ENCODE measurements around the gene ATF4. TPM values are rescaled to one million over a fixed set of nuclear protein-coding genes. Genes with fewer than 3 reads are reported as not detected.

The ATF4 gene
- total RNA-seq, 1 donor from 2014 or later: 508 TPM

DNA sequence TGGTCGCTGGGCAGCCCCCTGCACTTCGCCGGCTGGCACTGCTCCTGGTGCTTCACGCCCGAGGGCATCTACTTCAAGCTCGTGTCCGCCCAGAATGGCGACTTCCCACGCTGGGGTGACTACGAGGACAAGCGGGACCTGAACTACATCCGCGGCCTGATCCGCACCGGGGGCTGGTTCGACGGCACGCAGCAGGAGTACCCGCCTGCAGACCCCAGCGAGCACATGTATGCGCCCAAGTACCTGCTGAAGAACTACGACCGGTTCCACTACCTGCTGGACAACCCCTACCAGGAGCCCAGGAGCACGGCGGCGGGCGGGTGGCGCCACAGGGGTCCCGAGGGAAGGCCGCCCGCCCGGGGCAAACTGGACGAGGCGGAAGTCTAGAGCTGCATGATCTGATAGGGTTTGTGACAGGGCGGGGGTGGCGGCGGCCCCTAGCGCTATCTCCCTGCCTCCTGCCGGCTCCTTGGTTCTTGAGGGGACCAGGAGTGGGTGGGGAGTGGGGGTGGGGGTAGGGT lies 31.7 kb upstream of the ATF4 start:
- peaks cover 4% of the 10 kb centered on the region for H3K36me3 Mint-ChIP-seq (ENCODE audit: low read depth, unreplicated experiment)
- Histone ChIP-seq H2AFZ (ENCODE audit: low read depth, low read length) (no peak overlapping the region), H3K79me2 (ENCODE audit: insufficient read depth, low read length) (no peaks in the 10 kb centered on the region), H3K4me2 (ENCODE audit: low read length) (no peak overlapping the region), H3K27me3 (ENCODE audit: insufficient read depth, low read length) (no peaks in the 10 kb centered on the region), H3K9me3 (ENCODE audit: insufficient read depth, low read depth, low read length) (no peaks in the 10 kb centered on the region), H3K36me3 (ENCODE audit: insufficient read depth, low read length) (no peaks in the 10 kb centered on the region), H3K4me3 (ENCODE audit: insufficient read depth, low read depth, low read length) (no peak overlapping the region), H3K4me1 (ENCODE audit: insufficient read depth, low read length) (peaks cover 6% of the 10 kb centered on the region), H3K9ac (ENCODE audit: low read length) (no peak overlapping the region), H4K20me1 (ENCODE audit: insufficient read depth, low read length) (no peaks in the 10 kb centered on the region), H3K27ac (ENCODE audit: low read depth, low read length) (no peak overlapping the region)
- no peak overlapping the region for H3K4me3 Mint-ChIP-seq (ENCODE audit: unreplicated experiment)
- H3K4me1 Mint-ChIP-seq (ENCODE audit: low read depth, unreplicated experiment): peaks cover 2% of the 10 kb centered on the region
- no peaks in the 10 kb centered on the region for H3K9me3 Mint-ChIP-seq (ENCODE audit: unreplicated experiment)
- H3K27me3 Mint-ChIP-seq (ENCODE audit: low read depth, unreplicated experiment): peaks cover 1% of the 10 kb centered on the region
- no peak for FAIRE-seq
- no peak overlapping the region for H3K27ac Mint-ChIP-seq (ENCODE audit: unreplicated experiment)
- no peak for TF ChIP-seq EZH2 (IDR thresholded peaks at IDR 0.05; ENCODE audit: insufficient read depth, low read length)
- TF ChIP-seq, protein P1, sequence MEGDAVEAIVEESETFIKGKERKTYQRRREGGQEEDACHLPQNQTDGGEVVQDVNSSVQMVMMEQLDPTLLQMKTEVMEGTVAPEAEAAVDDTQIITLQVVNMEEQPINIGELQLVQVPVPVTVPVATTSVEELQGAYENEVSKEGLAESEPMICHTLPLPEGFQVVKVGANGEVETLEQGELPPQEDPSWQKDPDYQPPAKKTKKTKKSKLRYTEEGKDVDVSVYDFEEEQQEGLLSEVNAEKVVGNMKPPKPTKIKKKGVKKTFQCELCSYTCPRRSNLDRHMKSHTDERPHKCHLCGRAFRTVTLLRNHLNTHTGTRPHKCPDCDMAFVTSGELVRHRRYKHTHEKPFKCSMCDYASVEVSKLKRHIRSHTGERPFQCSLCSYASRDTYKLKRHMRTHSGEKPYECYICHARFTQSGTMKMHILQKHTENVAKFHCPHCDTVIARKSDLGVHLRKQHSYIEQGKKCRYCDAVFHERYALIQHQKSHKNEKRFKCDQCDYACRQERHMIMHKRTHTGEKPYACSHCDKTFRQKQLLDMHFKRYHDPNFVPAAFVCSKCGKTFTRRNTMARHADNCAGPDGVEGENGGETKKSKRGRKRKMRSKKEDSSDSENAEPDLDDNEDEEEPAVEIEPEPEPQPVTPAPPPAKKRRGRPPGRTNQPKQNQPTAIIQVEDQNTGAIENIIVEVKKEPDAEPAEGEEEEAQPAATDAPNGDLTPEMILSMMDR (IDR thresholded peaks at IDR 0.05; ENCODE audit: insufficient read depth, low read depth, low read length): no peak
- DNase-seq (ENCODE audit: low read depth): no peak

DNA sequence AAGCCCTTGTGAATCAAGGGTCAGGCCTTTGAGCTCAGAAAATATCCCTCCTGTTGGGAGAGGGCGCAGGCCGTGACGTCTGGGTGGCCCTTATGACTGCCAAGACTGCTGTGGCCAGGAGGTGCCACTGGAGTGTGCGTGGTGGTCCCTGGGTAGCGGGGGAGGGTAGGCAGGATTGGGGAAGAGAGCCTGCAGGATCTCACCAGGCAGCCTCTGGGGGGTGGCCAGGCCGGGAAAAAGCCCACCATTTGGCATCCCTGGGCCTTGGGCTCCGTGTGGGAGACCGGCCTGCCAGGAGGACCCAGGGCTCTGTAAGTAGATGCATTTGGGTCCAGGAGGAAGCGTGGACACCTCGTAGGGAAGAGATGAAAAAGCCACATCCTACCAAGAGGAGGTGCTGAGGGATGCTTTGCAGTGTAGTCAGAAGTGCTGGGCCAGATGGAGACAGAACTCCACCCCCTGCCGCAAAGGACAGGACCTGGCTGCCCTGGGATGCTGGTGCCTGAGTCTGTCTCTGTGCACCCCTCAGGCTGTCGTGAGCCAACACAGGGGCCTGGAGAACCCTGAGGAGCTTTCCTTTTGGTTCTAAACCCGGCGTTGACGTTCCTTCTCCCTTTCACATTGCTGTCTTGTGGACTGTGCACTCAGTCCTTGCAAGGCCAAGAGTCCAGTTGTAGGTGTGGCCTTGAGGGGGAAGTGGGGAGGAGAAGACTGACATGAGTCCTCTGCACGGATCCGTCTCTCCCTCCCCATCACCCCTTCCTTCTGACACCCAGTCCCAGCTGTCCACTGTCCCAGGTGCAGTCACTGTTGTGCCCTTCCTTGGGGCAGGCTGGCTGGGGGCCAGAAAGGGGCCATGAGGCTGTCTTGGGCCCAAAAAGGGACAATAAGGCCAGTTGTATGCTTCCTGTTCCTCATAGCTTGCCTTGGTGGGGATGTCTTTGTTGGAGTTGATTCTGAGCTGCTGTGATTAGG lies 31.0 kb upstream of the ATF4 start:
- Histone ChIP-seq H2AFZ (ENCODE audit: low read depth, low read length) (peak overlapping the region; percentile 5), H3K4me3 (ENCODE audit: insufficient read depth, low read depth, low read length) (no peak overlapping the region), H3K9me3 (ENCODE audit: insufficient read depth, low read depth, low read length) (no peaks in the 10 kb centered on the region), H3K27ac (ENCODE audit: low read depth, low read length) (no peak overlapping the region), H4K20me1 (ENCODE audit: insufficient read depth, low read length) (no peaks in the 10 kb centered on the region), H3K27me3 (ENCODE audit: insufficient read depth, low read length) (no peaks in the 10 kb centered on the region), H3K4me2 (ENCODE audit: low read length) (no peak overlapping the region), H3K4me1 (ENCODE audit: insufficient read depth, low read length) (peaks cover 14% of the 10 kb centered on the region), H3K79me2 (ENCODE audit: insufficient read depth, low read length) (no peaks in the 10 kb centered on the region), H3K36me3 (ENCODE audit: insufficient read depth, low read length) (no peaks in the 10 kb centered on the region), H3K9ac (ENCODE audit: low read length) (no peak overlapping the region)
- peaks cover 4% of the 10 kb centered on the region for H3K36me3 Mint-ChIP-seq (ENCODE audit: low read depth, unreplicated experiment)
- peaks cover 1% of the 10 kb centered on the region for H3K27me3 Mint-ChIP-seq (ENCODE audit: low read depth, unreplicated experiment)
- FAIRE-seq: no peak
- no peaks in the 10 kb centered on the region for H3K9me3 Mint-ChIP-seq (ENCODE audit: unreplicated experiment)
- no peak for DNase-seq (ENCODE audit: low read depth)
- TF ChIP-seq, protein P1 (IDR thresholded peaks at IDR 0.05; ENCODE audit: insufficient read depth, low read depth, low read length): no peak
- TF ChIP-seq EZH2 (IDR thresholded peaks at IDR 0.05; ENCODE audit: insufficient read depth, low read length): no peak
- H3K4me1 Mint-ChIP-seq (ENCODE audit: low read depth, unreplicated experiment): peaks cover 5% of the 10 kb centered on the region
- no peak overlapping the region for H3K4me3 Mint-ChIP-seq (ENCODE audit: unreplicated experiment)
- no peak overlapping the region for H3K27ac Mint-ChIP-seq (ENCODE audit: unreplicated experiment)
